ENCODE measurements around the gene ADAMTSL1.

Gene ADAMTSL1

DNA sequence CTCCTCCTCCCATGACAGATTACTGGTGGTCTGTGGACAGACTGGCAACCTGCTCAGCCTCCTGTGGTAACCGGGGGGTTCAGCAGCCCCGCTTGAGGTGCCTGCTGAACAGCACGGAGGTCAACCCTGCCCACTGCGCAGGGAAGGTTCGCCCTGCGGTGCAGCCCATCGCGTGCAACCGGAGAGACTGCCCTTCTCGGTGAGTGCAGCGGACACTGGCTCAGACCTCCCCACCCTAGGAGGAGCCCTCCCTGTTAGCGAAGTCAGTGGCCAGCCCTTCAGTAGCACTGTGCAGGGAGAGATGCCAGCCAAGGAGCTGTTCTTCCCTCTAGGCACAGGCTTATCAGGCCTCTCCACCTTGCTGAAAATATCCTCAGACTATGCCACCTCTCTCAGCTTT lies 415.6 kb downstream of the ADAMTSL1 start:
- TF ChIP-seq, protein P1, sequence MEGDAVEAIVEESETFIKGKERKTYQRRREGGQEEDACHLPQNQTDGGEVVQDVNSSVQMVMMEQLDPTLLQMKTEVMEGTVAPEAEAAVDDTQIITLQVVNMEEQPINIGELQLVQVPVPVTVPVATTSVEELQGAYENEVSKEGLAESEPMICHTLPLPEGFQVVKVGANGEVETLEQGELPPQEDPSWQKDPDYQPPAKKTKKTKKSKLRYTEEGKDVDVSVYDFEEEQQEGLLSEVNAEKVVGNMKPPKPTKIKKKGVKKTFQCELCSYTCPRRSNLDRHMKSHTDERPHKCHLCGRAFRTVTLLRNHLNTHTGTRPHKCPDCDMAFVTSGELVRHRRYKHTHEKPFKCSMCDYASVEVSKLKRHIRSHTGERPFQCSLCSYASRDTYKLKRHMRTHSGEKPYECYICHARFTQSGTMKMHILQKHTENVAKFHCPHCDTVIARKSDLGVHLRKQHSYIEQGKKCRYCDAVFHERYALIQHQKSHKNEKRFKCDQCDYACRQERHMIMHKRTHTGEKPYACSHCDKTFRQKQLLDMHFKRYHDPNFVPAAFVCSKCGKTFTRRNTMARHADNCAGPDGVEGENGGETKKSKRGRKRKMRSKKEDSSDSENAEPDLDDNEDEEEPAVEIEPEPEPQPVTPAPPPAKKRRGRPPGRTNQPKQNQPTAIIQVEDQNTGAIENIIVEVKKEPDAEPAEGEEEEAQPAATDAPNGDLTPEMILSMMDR (IDR thresholded peaks at IDR 0.05; ENCODE audit: extremely low read depth, insufficient read depth, missing control alignments): no peak
- in situ Hi-C loops (cut with MboI; ENCODE audit: low pct_unique_long_range_greater_than_20kb, low sequenced_read_pairs, unreplicated experiment): no loop called here
- DNase-seq (ENCODE audit: low spot score): no peak

DNA sequence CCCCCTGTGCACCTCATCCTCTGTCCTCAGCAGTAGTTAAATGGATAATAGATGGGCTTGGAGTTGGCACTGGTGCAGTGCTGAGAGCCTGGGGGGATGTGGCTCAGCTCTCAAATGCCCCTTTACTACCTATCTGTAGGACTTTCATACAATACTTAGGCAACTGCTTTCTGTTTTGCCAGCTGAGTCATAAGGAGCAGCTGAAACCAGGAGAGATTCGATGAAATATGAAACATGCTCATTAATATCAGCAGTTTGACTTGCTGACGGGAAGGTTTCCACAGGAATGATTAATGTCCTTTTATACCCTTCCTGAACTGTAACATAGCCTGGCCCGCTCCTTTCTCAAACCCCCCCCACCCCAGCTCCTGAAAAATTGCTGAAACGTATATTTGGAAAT lies 416.4 kb downstream of the ADAMTSL1 start:
- in situ Hi-C loops (cut with MboI; ENCODE audit: low pct_unique_long_range_greater_than_20kb, low sequenced_read_pairs, unreplicated experiment): no loop called here
- no peak for DNase-seq (ENCODE audit: low spot score)
- TF ChIP-seq, protein P1 (IDR thresholded peaks at IDR 0.05; ENCODE audit: extremely low read depth, insufficient read depth, missing control alignments): no peak

DNA sequence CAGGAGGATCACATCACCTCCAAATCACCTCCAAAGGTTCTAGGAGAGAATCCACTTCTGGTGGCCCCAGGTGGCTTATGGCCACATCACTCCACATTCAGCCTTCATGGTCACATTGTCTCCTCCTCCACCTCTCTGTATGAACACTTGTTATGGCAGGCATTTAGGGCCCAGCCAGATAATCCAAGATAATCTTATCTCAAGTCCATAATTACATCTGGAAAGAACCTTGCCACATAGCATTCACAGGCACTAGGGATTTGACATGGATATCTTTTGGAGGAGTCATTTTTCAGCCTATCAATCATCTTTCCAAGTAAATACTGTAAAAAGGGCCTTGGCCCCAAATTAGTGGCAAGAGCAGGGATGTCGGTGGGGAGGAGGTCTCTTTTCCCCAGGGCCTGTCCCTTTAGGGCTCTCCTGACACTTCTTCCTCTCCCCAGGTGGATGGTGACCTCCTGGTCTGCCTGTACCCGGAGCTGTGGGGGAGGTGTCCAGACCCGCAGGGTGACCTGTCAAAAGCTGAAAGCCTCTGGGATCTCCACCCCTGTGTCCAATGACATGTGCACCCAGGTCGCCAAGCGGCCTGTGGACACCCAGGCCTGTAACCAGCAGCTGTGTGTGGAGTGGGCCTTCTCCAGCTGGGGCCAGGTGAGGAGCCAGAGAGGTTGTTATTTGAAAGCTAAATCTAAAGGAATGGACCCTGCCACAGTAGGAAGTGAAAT lies 418.2 kb downstream of the ADAMTSL1 start:
- TF ChIP-seq, protein P1 (IDR thresholded peaks at IDR 0.05; ENCODE audit: extremely low read depth, insufficient read depth, missing control alignments): no peak
- DNase-seq (ENCODE audit: low spot score): no peak
- in situ Hi-C loops (cut with MboI; ENCODE audit: low pct_unique_long_range_greater_than_20kb, low sequenced_read_pairs, unreplicated experiment): no loop called here

DNA sequence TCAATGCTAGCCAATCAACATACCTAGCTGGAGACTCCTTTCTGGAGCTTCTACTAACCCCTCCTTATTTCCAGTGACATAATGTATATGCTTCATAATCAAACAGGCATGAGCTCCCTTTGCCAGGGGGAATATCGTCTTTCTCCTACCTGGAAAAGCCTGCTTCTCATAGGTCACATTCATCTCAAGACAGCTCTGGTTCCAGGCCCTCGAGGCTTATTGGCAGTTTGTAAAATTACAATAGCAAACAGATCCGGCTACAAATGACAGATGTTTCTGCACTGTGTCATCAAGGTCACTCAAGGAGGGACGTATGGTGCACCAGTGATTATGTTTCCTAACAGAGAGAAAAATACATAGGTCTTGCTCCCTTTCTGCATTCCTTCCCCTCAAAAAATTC lies 419.1 kb downstream of the ADAMTSL1 start:
- TF ChIP-seq, protein P1 (IDR thresholded peaks at IDR 0.05; ENCODE audit: extremely low read depth, insufficient read depth, missing control alignments): no peak
- in situ Hi-C loops (cut with MboI; ENCODE audit: low pct_unique_long_range_greater_than_20kb, low sequenced_read_pairs, unreplicated experiment): no loop called here
- no peak for DNase-seq (ENCODE audit: low spot score)

DNA sequence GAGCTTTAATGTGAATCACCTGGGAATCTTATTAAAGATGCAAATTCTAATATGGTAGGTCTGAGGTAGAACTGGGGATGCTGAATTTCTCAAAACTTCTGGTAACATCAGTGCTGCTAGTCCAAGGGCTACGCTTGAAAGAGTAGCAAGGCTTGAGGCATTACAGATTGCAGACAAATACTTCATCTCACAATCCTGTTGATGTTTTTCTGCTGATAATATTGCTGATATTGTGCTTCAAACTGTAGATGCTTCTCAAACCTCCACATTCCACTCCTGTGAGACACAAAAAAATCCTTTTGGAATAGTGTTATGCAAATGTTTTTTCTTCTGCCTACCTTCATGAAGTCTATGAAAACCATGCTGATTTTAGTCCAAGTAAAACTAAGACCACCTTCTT lies 419.5 kb downstream of the ADAMTSL1 start:
- TF ChIP-seq, protein P1 (IDR thresholded peaks at IDR 0.05; ENCODE audit: extremely low read depth, insufficient read depth, missing control alignments): no peak
- no peak for DNase-seq (ENCODE audit: low spot score)
- in situ Hi-C loops (cut with MboI; ENCODE audit: low pct_unique_long_range_greater_than_20kb, low sequenced_read_pairs, unreplicated experiment): no loop called here

DNA sequence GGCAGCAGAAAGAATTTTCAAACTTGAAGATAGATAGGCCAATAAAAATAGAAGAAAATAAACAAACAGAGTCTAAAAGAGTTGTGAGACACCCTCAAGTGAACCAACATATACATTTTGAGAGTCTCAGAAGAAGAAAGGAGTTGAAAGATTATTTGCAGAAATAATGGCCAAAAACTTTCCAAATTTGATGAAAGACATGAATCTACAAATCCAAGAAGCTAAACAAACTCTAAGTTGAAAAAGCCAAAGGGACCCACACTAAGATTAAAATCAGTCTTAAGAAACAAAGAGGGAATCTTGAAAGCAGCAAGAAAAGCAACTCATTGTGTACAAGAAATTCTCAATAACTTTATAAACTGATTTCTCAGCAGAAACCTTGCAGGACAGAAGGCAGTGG lies 422.1 kb downstream of the ADAMTSL1 start:
- in situ Hi-C loops (cut with MboI; ENCODE audit: low pct_unique_long_range_greater_than_20kb, low sequenced_read_pairs, unreplicated experiment): no loop called here
- TF ChIP-seq, protein P1 (IDR thresholded peaks at IDR 0.05; ENCODE audit: extremely low read depth, insufficient read depth, missing control alignments): no peak
- no peak for DNase-seq (ENCODE audit: low spot score)
